ENCODE results near the gene OR2AG1. TPM values are rescaled to one million over a fixed set of nuclear protein-coding genes. Genes with fewer than 3 reads are reported as not detected.
A peak's percentile ranks its signal among the peaks of the same experiment; 100 is the strongest.

OR2AG1 gene
- total RNA-seq, 4 donors from 2014 or later: not detected

- Histone ChIP-seq H3K36me3 (no peaks in the 10 kb centered on the region), H3K27ac (peak within 1 kb of the TSS in 1 of 4 donors; percentile 3), H3K4me3 (no peak within 1 kb of the TSS), H3K4me1 (no peaks in the 10 kb centered on the region), H3K9me3 (no peaks in the 10 kb centered on the region), H3K27me3 (no peaks in the 10 kb centered on the region)
- intact Hi-C loops (cut with DNase I; ENCODE audit: low total_unique reads) (no loop called here), in situ Hi-C loops (cut with MboI; ENCODE audit: low pct_ligation_motif_present in 1 of 4, low pct_unique_long_range_greater_than_20kb in 1 of 4, low sequenced_read_pairs in 3 of 4) (no loop called here)
- no peak for TF ChIP-seq POLR2AphosphoS5 (IDR thresholded peaks at IDR 0.05)
- no peak for TF ChIP-seq CTCF (IDR thresholded peaks at IDR 0.05)
- TF ChIP-seq POLR2A (IDR thresholded peaks at IDR 0.05): no peak
- TF ChIP-seq EP300 (IDR thresholded peaks at IDR 0.05; ENCODE audit: low read depth): no peak
- 61 to 88% methylated on average over 3 to 4 of the region's 4 CpGs for WGBS, 2 donors (ENCODE audit: low coverage in 1 of 2)
- no peak for DNase-seq
These were observed 10.6 kb upstream of the OR2AG1 start, which contains the start of gene OR2AG2 for GRCh38 chr11:6771926-6772893. OR2AG2 (minus strand) TSS chr11:6771976; CDS start chr11:6768957, 3,019 bp downstream.

GRCh38 chr11:6778518-6778917 is 4.3 kb upstream of the OR2AG1 start:
- H3K27ac ChIP-seq: no peak overlapping the region
- intact Hi-C loops (cut with DNase I; ENCODE audit: low total_unique reads): no loop called here
- H3K27me3 ChIP-seq: no peaks in the 10 kb centered on the region
- in situ Hi-C loops (cut with MboI; ENCODE audit: low pct_ligation_motif_present in 1 of 4, low pct_unique_long_range_greater_than_20kb in 1 of 4, low sequenced_read_pairs in 3 of 4): no loop called here
- no peak overlapping the region for H3K4me3 ChIP-seq
- H3K4me1 ChIP-seq: no peaks in the 10 kb centered on the region
- DNase-seq: no peak
- no peaks in the 10 kb centered on the region for H3K36me3 ChIP-seq
- TF ChIP-seq CTCF (IDR thresholded peaks at IDR 0.05) (no peak), POLR2A (IDR thresholded peaks at IDR 0.05) (no peak), POLR2AphosphoS5 (IDR thresholded peaks at IDR 0.05) (no peak), EP300 (IDR thresholded peaks at IDR 0.05; ENCODE audit: low read depth) (no peak)
- no peaks in the 10 kb centered on the region for H3K9me3 ChIP-seq

- TF ChIP-seq CTCF (IDR thresholded peaks at IDR 0.05) (no peak), POLR2A (IDR thresholded peaks at IDR 0.05) (no peak), EP300 (IDR thresholded peaks at IDR 0.05; ENCODE audit: low read depth) (no peak), POLR2AphosphoS5 (IDR thresholded peaks at IDR 0.05) (no peak)
- no peak for DNase-seq
- no peaks in the 10 kb centered on the region for H3K36me3 ChIP-seq
- H3K9me3 ChIP-seq: no peaks in the 10 kb centered on the region
- in situ Hi-C loops (cut with MboI; ENCODE audit: low pct_ligation_motif_present in 1 of 4, low pct_unique_long_range_greater_than_20kb in 1 of 4, low sequenced_read_pairs in 3 of 4): no loop called here
- H3K4me1 ChIP-seq: no peaks in the 10 kb centered on the region
- no peaks in the 10 kb centered on the region for H3K27me3 ChIP-seq
- H3K27ac ChIP-seq: no peak overlapping the region
- H3K4me3 ChIP-seq: no peak overlapping the region
- intact Hi-C loops (cut with DNase I; ENCODE audit: low total_unique reads): no loop called here
These were observed 2.0 kb upstream of the OR2AG1 start for GRCh38 chr11:6780829-6781228.

- Histone ChIP-seq H3K27me3 (no peaks in the 10 kb centered on the region), H3K27ac (no peak overlapping the region), H3K4me1 (no peaks in the 10 kb centered on the region), H3K4me3 (no peak overlapping the region), H3K36me3 (no peaks in the 10 kb centered on the region), H3K9me3 (no peaks in the 10 kb centered on the region)
- intact Hi-C loops (cut with DNase I; ENCODE audit: low total_unique reads): no loop called here
- no peak for TF ChIP-seq EP300 (IDR thresholded peaks at IDR 0.05; ENCODE audit: low read depth)
- TF ChIP-seq POLR2A (IDR thresholded peaks at IDR 0.05): no peak
- no peak for TF ChIP-seq CTCF (IDR thresholded peaks at IDR 0.05)
- no peak for TF ChIP-seq POLR2AphosphoS5 (IDR thresholded peaks at IDR 0.05)
- in situ Hi-C loops (cut with MboI; ENCODE audit: low pct_ligation_motif_present in 1 of 4, low pct_unique_long_range_greater_than_20kb in 1 of 4, low sequenced_read_pairs in 3 of 4): no loop called here
- WGBS, 2 donors (ENCODE audit: low coverage in 1 of 2): 73% methylated on average over 2 of the region's 2 CpGs; no CpG with 5 or more reads in 1 of the 2 donors
- DNase-seq: no peak
These were observed 7.7 kb downstream of the OR2AG1 start for GRCh38 chr11:6790546-6790945.
